Transverse colon (tissue), 4 donors: ENCODE results near the gene CCN6.

ENCODE experiments used
- CTCF ChIP-seq, 5 experiments: fragments of 200-600 bp in 3 of 5; fragments of 450-650 bp in 2 of 5; sonication (generic) in 3 of 5; IDR thresholded peaks; 1 replicate in 2 of 5; 2 replicates in 3 of 5; pipeline ENCODE4 v1.5.1; 2016 to 2017; ENCODE audit warnings: antibody characterized with exemption in 5 of 5, inconsistent platforms in 3 of 5, mild to moderate bottlenecking in 2 of 5, moderate library complexity in 1 of 5
- POLR2A ChIP-seq: fragments of 450-650 bp; IDR thresholded peaks from one replicate; pipeline ENCODE4 v1.6.1; 2016; ENCODE audit warnings: antibody characterized with exemption, mild to moderate bottlenecking, moderate library complexity
- POLR2AphosphoS5 ChIP-seq, 3 donors: sonication (generic); formaldehyde crosslinking; IDR thresholded peaks; one replicate each; pipeline ENCODE4 v1.6.1; 2016; ENCODE audit warnings: antibody characterized with exemption in 3 of 3

DNA sequence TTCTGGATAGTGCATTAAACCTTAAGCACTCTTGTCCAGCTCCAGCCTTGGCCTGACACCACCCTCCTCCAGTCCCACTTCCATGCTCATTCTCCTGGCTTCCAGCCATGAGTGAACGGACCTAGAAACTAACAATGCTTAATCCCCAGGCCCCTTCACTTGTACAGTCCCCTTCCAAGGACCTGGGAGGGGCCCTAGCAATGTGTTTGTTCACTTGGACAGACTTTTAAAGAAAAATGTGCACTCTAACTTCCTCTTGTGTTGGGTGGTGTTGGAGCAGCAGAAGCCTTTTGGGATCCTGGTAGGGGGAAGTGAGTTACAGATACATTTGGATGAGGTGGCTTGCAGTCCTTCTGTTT lies 48.9 kb upstream of the CCN6 start:
- TF ChIP-seq CTCF (IDR thresholded peaks at IDR 0.05) (no peak), POLR2AphosphoS5 (IDR thresholded peaks at IDR 0.05) (no peak), POLR2A (no peak)
